Measurements from ENCODE around the gene CYTH4. TPM values are rescaled to one million over a fixed set of nuclear protein-coding genes. Genes with fewer than 3 reads are reported as not detected.
A peak's percentile ranks its signal among the peaks of the same experiment; 100 is the strongest.

The CYTH4 gene
- polyA plus RNA-seq, 2 of the 4 experiments (the other 2 are of a cell fraction), result 0.05 to 0.10 TPM

GRCh38 chr22:37275622-37276021, 6.7 kb upstream of the CYTH4 start:
- ChIA-PET POLR2A (no interaction called here), CTCF (interaction anchor here (0.6 to 2.4 kb wide), 5 partner anchors 14 to 392 kb away, joined by 3 to 8 read pairs (median 3); no protein-coding TSS in a partner anchor)
- no peaks in the 10 kb centered on the region for H3K9me3 ChIP-seq
- no peak overlapping the region for H3K4me3 ChIP-seq
- 90% methylated on average over 5 of the region's 5 CpGs for WGBS (ENCODE audit: missing lambda C conversion rate)
- ATAC-seq (no peak), DNase-seq (ENCODE audit: low read depth in 1 of 2, low spot score in 1 of 2) (no peak), FAIRE-seq (no peak)
- TF ChIP-seq, protein P1, sequence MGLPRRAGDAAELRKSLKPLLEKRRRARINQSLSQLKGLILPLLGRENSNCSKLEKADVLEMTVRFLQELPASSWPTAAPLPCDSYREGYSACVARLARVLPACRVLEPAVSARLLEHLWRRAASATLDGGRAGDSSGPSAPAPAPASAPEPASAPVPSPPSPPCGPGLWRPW (IDR thresholded peaks at IDR 0.05), result no peak
- TF ChIP-seq NFE2L2 (conservative IDR thresholded peaks at IDR 0.05; ENCODE audit: low read length) (no peak), HOXB5 (CRISPR knock-in tag; IDR thresholded peaks at IDR 0.05) (no peak), SREBF2 (IDR thresholded peaks at IDR 0.05) (no peak), TP53 (CRISPR knock-in tag; IDR thresholded peaks at IDR 0.05) (no peak), RNF2 (IDR thresholded peaks at IDR 0.05; ENCODE audit: borderline replicate concordance, low read depth) (no peak), PBX3 (IDR thresholded peaks at IDR 0.05) (no peak), SMC3 (IDR thresholded peaks at IDR 0.05) (no peak), FOSL2 (IDR thresholded peaks at IDR 0.05) (no peak), FOSL2 (CRISPR knock-in tag; IDR thresholded peaks at IDR 0.05) (no peak), NR3C1 (IDR thresholded peaks at IDR 0.05) (no peak), TFCP2L1 (CRISPR knock-in tag; IDR thresholded peaks at IDR 0.05) (no peak), JUNB (IDR thresholded peaks at IDR 0.05) (no peak), BHLHE40 (IDR thresholded peaks at IDR 0.05; ENCODE audit: low read depth, low read length) (no peak), HMGXB4 (CRISPR knock-in tag; IDR thresholded peaks at IDR 0.05; ENCODE audit: borderline replicate concordance) (no peak), KDM1A (IDR thresholded peaks at IDR 0.05; ENCODE audit: low read depth) (no peak)
- TF ChIP-seq, protein P2, sequence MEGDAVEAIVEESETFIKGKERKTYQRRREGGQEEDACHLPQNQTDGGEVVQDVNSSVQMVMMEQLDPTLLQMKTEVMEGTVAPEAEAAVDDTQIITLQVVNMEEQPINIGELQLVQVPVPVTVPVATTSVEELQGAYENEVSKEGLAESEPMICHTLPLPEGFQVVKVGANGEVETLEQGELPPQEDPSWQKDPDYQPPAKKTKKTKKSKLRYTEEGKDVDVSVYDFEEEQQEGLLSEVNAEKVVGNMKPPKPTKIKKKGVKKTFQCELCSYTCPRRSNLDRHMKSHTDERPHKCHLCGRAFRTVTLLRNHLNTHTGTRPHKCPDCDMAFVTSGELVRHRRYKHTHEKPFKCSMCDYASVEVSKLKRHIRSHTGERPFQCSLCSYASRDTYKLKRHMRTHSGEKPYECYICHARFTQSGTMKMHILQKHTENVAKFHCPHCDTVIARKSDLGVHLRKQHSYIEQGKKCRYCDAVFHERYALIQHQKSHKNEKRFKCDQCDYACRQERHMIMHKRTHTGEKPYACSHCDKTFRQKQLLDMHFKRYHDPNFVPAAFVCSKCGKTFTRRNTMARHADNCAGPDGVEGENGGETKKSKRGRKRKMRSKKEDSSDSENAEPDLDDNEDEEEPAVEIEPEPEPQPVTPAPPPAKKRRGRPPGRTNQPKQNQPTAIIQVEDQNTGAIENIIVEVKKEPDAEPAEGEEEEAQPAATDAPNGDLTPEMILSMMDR (IDR thresholded peaks at IDR 0.05), result no peak
- TF ChIP-seq, protein P3, sequence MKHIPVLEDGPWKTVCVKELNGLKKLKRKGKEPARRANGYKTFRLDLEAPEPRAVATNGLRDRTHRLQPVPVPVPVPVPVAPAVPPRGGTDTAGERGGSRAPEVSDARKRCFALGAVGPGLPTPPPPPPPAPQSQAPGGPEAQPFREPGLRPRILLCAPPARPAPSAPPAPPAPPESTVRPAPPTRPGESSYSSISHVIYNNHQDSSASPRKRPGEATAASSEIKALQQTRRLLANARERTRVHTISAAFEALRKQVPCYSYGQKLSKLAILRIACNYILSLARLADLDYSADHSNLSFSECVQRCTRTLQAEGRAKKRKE (CRISPR knock-in tag; IDR thresholded peaks at IDR 0.05; ENCODE audit: low read depth), result no peak
- no peaks in the 10 kb centered on the region for H3K4me1 ChIP-seq
- no peak overlapping the region for H3K27ac ChIP-seq
- no peak overlapping the region for H3K4me2 ChIP-seq

GRCh38 chr22:37276776-37277175, 5.5 kb upstream of the CYTH4 start:
- ATAC-seq (no peak), FAIRE-seq (no peak), DNase-seq (ENCODE audit: low read depth in 1 of 2, low spot score in 1 of 2) (peak in 1 of 2 experiments; percentile 14)
- H3K27ac ChIP-seq, result no peak overlapping the region
- 83% methylated on average over 2 of the region's 2 CpGs for WGBS (ENCODE audit: missing lambda C conversion rate)
- H3K9me3 ChIP-seq, result no peaks in the 10 kb centered on the region
- ChIA-PET POLR2A (no interaction called here), CTCF (interaction anchor here (2.4 kb wide), 1 partner anchor 15 kb away, joined by 8 read pairs; no protein-coding TSS in a partner anchor)
- TF ChIP-seq, protein P1 (IDR thresholded peaks at IDR 0.05), result no peak
- TF ChIP-seq, protein P4, sequence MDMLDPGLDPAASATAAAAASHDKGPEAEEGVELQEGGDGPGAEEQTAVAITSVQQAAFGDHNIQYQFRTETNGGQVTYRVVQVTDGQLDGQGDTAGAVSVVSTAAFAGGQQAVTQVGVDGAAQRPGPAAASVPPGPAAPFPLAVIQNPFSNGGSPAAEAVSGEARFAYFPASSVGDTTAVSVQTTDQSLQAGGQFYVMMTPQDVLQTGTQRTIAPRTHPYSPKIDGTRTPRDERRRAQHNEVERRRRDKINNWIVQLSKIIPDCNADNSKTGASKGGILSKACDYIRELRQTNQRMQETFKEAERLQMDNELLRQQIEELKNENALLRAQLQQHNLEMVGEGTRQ (IDR thresholded peaks at IDR 0.05), result peak; percentile 53
- no peak overlapping the region for H3K4me2 ChIP-seq
- no peak overlapping the region for H3K4me3 ChIP-seq
- no peaks in the 10 kb centered on the region for H3K4me1 ChIP-seq
